GM19463 (cell line): ENCODE results near the gene ATP8B1.
"Not testable (repeated sequence)": the region's sequence is repeated elsewhere in the genome, so short reads cannot be mapped to it uniquely, and the experiment has no call there.

Experiments used
- ATAC-seq: cut with Tn5 transposase; IDR thresholded peaks from one replicate; pipeline ENCODE4 v1.9.1; 2021; ENCODE audit warnings: mild to moderate bottlenecking, moderate library complexity; ENCODE audit not compliant: unreplicated experiment

Gene ATP8B1

GRCh38 chr18:57735042-57735441, 68.1 kb downstream of the ATP8B1 start:
- not testable (repeated sequence) for ATAC-seq

GRCh38 chr18:57733861-57734260, 69.3 kb downstream of the ATP8B1 start:
- ATAC-seq = no peak

- no peak for ATAC-seq
Observed at GRCh38 chr18:57730146-57730545, 73.0 kb downstream of the ATP8B1 start.

- ATAC-seq = no peak
Observed at GRCh38 chr18:57728941-57729511, 74.1 kb downstream of the ATP8B1 start.

- no peak for ATAC-seq
Observed at GRCh38 chr18:57727952-57728807, 74.9 kb downstream of the ATP8B1 start.

- not testable (repeated sequence) for ATAC-seq
Observed at GRCh38 chr18:57719211-57719935, 83.7 kb downstream of the ATP8B1 start.

GRCh38 chr18:57716549-57716948, 86.6 kb downstream of the ATP8B1 start:
- ATAC-seq = no peak

GRCh38 chr18:57715671-57716070, 87.4 kb downstream of the ATP8B1 start:
- no peak for ATAC-seq

GRCh38 chr18:57715073-57715472, 88.0 kb downstream of the ATP8B1 start:
- ATAC-seq = no peak

GRCh38 chr18:57710226-57710625, 92.9 kb downstream of the ATP8B1 start:
- ATAC-seq = no peak

GRCh38 chr18:57709335-57709734, 93.8 kb downstream of the ATP8B1 start:
- no peak for ATAC-seq

GRCh38 chr18:57708288-57708687, 94.8 kb downstream of the ATP8B1 start:
- no peak for ATAC-seq

GRCh38 chr18:57705832-57706595, 97.1 kb downstream of the ATP8B1 start:
- ATAC-seq = no peak

GRCh38 chr18:57705011-57705410, 98.1 kb downstream of the ATP8B1 start:
- no peak for ATAC-seq

- no peak for ATAC-seq
Observed at GRCh38 chr18:57698571-57699276, 104.4 kb downstream of the ATP8B1 start.

- no peak for ATAC-seq
Observed at GRCh38 chr18:57697426-57697825, 105.7 kb downstream of the ATP8B1 start.

- ATAC-seq = no peak
Observed at GRCh38 chr18:57696271-57696670, 106.8 kb downstream of the ATP8B1 start.

GRCh38 chr18:57691363-57691762, 111.8 kb downstream of the ATP8B1 start:
- no peak for ATAC-seq

- ATAC-seq = no peak
Observed at GRCh38 chr18:57687970-57688369, 115.1 kb downstream of the ATP8B1 start.

- ATAC-seq = no peak
Observed at GRCh38 chr18:57683470-57683869, 119.6 kb downstream of the ATP8B1 start.
